Myocyte (in vitro differentiated cells): Measurements from ENCODE around the gene TAF7L. TPM values are rescaled to one million over a fixed set of nuclear protein-coding genes. Genes with fewer than 3 reads are reported as not detected.
"Not testable (repeated sequence)": the region's sequence is repeated elsewhere in the genome, so short reads cannot be mapped to it uniquely, and the experiment has no call there.

ENCODE experiments used
- DNase-seq: peaks from one replicate; pipeline ENCODE4 v3.0.0-alpha.2; 2012; ENCODE audit warnings: low read depth
- polyA plus RNA-seq: library from polyadenylated mRNA; unstranded; fragments of >200 nt; gene quantifications from one replicate; pipeline ENCODE4 v1.2.1, GENCODE V29; 2012; ENCODE audit warnings: missing spikeins
- total RNA-seq: library from RNA; depleted of rRNA; stranded (reverse); fragments of >200 nt; gene quantifications from 2 replicates; pipeline ENCODE4 v1.2.3, GENCODE V29; 2014

The TAF7L gene
- total RNA-seq = 0.08 TPM in 1 of 2 replicates, not detected in the other
- 0.13 TPM for polyA plus RNA-seq

GRCh38 chrX:101290957-101291603, at the start of gene TAF7L:
TSS of gene TAF7L (minus strand) at chrX:101291334. CDS start at chrX:101287543, 3,791 bp downstream.
- DNase-seq = no peak

DNA sequence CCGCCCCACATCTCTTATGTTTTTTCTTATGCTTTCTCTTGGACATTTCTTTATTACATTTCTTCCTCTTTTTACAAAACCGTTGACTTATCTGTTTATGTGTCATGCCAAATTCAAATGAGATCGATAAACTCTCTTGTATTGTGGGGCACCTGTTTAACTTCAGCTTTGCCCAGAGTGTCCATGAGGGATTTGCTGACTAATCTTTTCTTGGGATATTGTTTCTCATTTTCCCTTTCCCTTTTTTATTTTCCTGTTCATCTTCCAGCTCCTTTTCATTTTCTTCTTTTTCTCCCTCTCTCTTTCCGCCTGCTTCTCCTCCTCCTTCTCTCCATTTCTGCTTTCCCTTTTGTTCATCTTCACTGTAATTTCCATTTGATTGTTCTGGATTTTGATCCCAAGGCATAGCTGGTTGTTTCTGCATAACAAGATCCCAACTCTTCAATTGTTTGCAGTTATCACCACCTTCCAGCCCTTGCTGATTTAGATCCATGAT, 46.7 kb upstream of the TAF7L start:
- no peak for DNase-seq

DNA sequence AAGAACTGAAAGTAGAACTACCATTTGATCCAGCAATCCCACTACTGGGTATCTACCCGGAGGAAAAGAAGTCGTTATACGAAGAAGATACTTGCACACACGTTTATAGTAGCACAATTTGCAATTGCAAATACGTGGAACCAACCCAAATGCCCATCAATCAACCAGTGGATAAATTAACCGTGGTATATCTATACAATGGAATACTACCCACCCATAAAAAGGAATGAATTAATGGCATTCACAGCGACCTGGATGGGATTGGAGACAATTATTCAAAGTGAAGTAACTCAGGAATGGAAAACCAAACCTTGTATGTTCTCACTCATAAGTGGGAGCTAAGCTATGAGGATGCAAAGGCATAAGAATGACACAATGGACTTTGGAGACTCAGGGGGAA, 43.2 kb upstream of the TAF7L start:
- not testable (repeated sequence) for DNase-seq

DNA sequence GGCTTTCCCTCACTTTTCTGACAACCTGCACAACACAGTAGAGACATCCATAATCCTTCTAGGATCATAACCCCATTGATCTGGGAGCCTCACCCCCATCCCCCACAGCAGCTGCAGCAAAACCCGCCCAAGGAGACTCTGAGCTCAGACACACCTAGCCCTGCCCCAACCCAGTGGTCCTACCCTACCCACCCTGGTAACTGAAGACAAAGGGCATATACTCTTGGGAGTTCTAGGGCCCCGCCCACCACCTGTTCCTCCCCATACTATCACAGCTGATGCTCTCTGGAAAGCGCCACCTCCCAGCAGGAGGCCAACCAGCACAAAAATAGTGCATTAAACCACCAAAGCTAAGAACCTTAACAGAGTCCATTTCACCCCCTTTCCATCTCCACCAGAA, 35.5 kb upstream of the TAF7L start:
- DNase-seq = peak; percentile 77

GRCh38 chrX:101303790-101304189, 12.7 kb upstream of the TAF7L start:
- DNase-seq = no peak

DNA sequence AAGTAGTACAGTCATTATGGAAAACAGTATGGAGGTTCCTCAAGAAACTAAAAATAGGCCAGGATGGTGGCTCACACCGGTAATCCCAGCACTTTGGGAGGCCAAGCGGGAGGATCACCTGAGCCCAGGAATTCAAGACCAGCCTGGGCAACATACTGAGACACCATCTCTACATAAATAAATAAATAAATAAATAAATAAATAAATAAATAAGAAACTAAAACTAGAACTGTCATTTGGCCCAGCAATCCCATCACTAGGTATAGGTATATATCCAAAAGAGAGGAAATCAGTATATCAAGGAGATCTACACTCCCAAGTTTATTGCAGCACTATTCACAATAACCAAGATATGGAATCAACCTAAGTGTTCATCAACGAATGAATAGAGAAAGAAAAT, 4.5 kb upstream of the TAF7L start:
- not testable (repeated sequence) for DNase-seq

DNA sequence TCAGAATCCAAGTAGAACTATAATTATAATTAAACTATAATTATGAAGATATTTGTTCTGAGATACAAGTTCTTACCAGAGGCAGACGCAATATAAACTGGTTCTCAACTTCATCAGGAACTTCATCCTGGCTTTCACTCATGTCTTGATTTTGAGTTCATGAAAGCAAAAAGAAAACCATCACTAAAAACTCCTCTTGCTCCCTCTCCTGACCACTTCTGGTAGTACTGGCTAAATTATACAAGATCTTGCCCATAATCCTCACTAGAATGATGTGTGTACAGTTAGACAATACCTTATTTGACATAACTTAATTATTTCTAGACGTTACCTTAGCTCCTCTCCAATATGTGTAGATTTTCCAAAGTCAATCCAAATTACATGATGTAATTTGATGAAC, 3.7 kb downstream of the TAF7L start:
- DNase-seq = peak; percentile 67

- no peak for DNase-seq
Observed at GRCh38 chrX:101276238-101276637, 14.9 kb downstream of the TAF7L start.

- DNase-seq = no peak
Observed at GRCh38 chrX:101274198-101274597, 16.9 kb downstream of the TAF7L start.

- DNase-seq = peak; percentile 24
Observed at GRCh38 chrX:101265869-101266428, 25.2 kb downstream of the TAF7L start.

- no peak for DNase-seq
Observed at GRCh38 chrX:101263766-101264165, 27.4 kb downstream of the TAF7L start.

GRCh38 chrX:101262590-101262989, 28.5 kb downstream of the TAF7L start:
- peak; percentile 69 for DNase-seq

DNA sequence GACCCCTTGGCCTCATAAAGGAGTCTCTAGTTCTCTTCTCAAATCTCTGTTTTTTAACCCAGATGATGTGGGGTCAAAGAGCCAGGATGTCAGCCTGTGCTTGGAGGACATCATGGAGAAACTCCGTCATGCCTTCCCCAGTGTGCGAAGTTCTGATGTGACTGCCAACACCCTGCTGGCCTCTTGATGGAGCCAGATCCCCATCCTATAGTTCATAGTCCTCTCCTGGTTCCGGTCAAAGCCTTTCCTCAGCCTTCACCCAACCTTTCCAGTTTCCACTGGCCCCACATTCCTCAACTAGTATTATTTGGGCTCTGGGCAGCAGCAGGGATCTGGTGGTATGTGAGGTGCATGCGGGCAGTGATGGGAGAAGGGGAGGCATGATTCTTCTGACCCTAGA, 30.7 kb downstream of the TAF7L start:
- peak; percentile 13 for DNase-seq

- no peak for DNase-seq
Observed at GRCh38 chrX:101258259-101258581, 32.9 kb downstream of the TAF7L start.

DNA sequence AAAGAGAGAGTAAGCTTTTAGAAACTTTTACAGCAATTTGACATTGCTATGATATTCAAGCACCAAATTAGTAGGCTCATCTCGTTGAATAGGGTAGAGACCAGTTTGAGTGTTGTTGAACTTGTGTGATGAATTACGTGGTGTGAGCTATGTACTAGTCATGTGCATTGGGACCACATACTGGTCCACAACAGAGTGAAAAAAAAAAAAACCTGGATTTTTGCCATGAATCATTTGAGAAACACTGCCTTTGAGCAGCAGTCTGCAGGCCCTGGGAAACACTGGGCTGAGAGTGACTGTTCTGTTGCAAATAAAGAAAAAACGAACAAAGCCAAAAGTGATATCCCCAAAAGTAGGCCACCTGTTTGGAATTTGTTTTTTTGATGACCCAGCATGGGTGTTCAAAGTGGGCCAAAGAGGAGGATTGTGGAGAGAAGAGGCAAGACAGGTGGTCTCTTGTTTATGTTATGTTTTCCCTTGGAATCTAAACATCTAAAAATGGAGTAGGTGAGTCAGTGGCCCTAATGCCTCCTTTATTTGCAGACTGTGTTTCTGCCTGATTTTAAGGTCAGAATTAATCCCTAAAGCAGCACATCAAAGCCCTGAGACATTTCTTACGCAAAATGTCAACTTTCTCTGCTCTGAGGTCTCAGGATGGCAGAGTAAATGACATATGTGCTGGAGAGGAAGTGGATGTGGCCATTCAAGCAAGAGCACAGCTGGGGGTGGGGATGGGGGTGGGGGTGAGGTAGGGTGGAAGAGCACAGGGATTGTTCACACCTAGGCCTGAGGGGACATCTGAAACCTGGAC, 33.5 kb downstream of the TAF7L start:
- DNase-seq = peak; percentile 33

- DNase-seq = peak; percentile 30
Observed at GRCh38 chrX:101252634-101253033, 38.5 kb downstream of the TAF7L start.

DNA sequence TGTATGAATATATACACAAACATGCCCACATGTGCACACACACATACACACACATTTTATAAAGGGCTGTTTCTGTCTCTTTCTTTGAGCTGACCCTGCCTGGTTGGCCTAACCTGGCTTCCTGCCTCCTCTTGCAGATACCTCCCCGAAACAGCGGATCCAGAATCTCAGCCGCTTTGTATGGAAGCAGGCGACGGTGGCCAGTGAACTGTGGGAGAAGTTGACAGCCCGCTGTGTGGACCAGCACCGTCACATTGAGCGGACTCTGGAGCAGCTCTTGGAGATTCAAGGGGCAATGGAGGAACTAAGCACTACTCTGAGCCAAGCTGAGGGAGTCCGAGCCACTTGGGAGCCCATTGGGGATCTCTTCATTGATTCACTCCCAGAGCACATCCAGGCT, 49.6 kb downstream of the TAF7L start:
- no peak for DNase-seq

DNA sequence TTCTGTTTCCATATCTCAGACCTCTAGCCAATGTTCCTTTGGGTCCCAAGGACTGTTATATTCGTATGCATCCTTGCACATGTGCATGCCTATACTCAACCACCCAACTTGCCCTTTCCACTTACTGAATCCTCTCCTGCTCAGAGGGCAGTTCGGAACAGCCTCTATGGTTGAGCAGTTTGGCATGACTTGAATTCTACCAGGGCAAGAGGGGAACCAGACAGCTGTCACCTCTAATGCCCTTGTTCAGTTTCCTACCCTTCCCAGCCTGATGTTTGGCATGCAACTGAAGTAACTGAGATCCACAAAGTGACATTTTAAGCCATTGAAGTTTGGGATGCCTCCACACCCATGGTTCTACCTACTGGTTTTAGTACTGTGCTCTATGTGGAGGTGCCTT, 54.1 kb downstream of the TAF7L start:
- DNase-seq = peak; percentile 70

DNA sequence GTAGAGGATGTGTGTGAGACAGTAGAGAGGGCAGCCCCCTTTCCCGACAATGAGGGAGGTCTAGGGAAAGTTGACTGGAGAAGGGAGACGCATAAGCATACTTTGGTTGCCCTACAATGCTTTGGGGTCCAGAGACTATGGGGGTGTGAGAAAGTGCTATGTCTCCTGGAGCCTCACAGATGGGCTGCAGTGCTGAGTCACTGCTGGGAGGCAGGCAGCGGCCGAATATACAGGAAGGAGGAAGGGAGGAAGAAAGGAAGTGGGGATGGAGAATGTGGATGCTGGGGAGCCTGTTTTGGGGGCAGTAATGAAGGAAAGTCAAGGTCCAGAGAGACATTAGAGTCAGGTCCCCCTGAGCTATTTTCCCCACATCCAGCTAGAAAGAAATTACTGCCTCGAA, 58.8 kb downstream of the TAF7L start:
- DNase-seq = no peak

GRCh38 chrX:101231080-101231479, 60.1 kb downstream of the TAF7L start:
- no peak for DNase-seq

DNA sequence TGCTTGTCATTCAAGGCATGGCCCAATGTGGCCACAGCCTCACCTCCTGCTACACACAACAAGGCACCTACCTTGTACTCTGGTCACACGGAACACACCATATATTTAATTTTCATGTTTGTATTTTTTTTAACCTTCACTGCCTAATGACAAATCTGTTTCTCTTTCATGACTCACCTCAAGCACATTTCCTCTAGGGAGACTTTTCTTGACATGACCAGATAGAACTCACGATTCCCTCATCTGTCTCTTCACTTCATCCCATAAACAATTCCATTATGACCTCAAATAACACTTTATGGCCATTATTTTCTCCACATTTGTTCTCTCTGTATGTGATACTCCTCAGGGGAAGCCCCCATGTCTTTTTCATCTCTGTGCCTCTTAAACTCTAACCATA, 60.5 kb downstream of the TAF7L start:
- DNase-seq = no peak

DNA sequence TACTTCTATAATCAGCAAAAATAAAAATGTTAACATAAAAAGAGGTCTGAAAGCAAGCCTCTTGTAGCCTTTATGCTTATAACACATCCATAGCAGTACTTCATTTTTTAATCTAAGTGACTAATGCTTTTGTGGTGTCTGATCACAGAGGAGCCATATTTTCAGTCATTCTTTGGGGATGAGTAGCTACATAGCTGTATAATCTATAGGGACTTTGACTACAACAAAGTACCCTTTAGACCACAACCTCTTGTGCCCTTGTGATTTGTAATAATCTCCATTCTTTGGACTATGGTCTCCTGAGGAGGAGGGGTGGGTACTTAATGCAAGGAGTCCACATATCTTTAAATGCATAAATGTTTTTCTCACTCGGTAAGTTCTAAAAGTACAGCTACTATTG, 62.0 kb downstream of the TAF7L start:
- DNase-seq = no peak
